ENCODE results near the gene MS4A18.
"Not testable (repeated sequence)": the region's sequence is repeated elsewhere in the genome, so short reads cannot be mapped to it uniquely, and the experiment has no call there.

The MS4A18 gene

DNA sequence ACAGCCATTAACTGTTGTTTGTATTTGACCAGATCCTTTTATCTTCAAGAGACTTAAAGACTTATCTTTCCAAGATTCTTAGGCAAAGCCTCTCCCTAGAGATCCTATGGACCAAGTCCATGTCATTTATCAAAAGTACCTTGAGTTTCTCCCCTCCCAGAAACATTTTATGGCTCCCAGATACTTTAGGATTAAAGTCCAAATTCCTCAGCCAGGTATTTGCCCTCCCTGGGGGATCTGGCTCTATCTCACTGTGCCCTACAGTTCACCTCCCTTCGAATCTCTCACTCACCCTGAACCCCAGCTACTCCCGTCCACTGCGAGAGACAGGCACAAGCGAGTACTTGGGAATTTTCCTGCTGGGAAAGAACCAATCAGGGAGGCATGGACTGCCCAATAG is 13.2 kb upstream of the MS4A18 start:
- no peak for DNase-seq (ENCODE audit: low read depth)
- H3K4me3 ChIP-seq (replicated peaks; ENCODE audit: low read depth, low read length): no peak overlapping the region
- TF ChIP-seq CTCF (IDR thresholded peaks at IDR 0.05; ENCODE audit: low read length, missing control alignments): no peak

GRCh38 chr11:60713423-60713822 is 11.1 kb upstream of the MS4A18 start:
- DNase-seq (ENCODE audit: low read depth); H3K4me3 ChIP-seq (replicated peaks; ENCODE audit: low read depth, low read length): not testable (repeated sequence)

DNA sequence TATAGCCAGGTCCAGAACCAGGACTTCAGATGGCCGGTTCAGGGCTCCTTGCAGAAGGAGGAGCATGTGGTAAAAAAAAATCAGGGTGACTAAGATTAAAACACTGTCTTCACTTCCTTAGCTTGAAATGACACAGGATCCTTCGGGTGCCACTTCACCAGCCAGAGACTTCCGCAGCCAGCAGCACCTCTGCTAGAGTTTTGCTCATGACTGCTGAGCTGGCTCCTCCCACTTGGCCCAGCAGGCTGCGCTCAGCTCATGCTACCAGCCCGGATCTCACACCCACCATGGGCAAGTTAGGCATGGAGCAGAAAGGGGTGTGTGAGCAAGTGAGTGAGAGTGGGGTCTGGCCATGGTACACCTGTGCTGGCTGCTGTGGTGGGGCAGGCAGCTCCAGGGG is 6.6 kb upstream of the MS4A18 start:
- no peak for TF ChIP-seq CTCF (IDR thresholded peaks at IDR 0.05; ENCODE audit: low read length, missing control alignments)
- no peak overlapping the region for H3K4me3 ChIP-seq (replicated peaks; ENCODE audit: low read depth, low read length)
- no peak for DNase-seq (ENCODE audit: low read depth)

DNA sequence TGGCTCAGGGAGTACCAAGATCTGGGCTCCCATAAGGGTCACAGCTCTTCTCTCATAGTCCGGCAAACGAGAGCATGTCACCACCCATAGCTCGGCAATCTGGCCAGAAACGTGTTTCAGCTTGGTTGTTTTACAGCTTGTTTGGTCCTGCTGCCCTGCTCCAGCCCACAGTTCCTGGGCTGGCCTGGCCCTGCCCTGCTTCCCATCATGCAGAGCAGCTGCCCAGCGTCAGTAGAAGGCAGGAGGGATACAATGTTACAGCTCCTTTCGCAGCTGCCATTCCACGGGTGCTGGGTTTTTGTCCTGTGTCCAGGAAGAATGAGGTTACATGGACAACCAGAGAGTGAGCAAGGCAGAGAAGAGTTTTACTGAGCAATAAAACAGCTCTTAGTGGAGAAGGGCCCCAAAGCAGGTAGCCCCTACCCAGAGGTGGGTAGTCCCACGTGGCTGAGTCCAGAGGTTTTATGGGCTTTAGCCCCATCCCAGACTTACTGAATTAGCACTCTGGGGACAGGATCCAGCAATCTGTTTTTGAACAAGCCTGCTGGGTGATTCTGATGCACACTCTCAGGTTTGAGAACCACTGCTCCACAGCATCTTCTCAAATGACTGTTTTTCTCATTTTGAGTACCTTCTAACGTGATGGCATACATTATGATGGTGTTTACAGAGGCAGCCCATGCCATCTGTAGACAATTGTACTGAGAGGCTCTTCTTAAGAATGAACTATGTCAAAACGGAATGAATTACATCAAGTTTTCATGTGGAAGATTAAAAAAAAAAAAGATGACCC is 5.8 kb upstream of the MS4A18 start:
- DNase-seq (ENCODE audit: low read depth): no peak
- no peak for TF ChIP-seq CTCF (IDR thresholded peaks at IDR 0.05; ENCODE audit: low read length, missing control alignments)
- H3K4me3 ChIP-seq (replicated peaks; ENCODE audit: low read depth, low read length): no peak overlapping the region

DNA sequence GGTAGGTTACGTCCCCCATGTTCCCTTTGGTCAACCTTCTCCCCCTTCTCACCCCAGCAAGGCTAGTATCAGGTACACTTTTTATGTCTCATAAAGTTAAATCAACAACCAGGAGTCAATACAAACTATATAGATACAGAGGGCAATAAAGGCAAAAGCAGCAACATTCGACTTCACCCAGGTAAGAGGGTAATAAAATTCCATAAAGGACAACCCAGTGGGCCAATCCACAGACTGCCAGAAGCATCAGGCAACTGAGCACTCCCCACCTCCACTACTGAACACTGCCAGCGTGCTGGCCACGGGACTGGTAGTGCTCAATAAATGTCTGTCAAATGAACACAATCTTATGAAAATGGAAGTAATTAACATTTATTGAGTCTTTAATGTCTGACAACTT is 5.1 kb upstream of the MS4A18 start:
- H3K4me3 ChIP-seq (replicated peaks; ENCODE audit: low read depth, low read length): no peak overlapping the region
- no peak for DNase-seq (ENCODE audit: low read depth)

GRCh38 chr11:60720460-60720859 is 4.1 kb upstream of the MS4A18 start:
- no peak overlapping the region for H3K4me3 ChIP-seq (replicated peaks; ENCODE audit: low read depth, low read length)
- no peak for DNase-seq (ENCODE audit: low read depth)
- TF ChIP-seq CTCF (IDR thresholded peaks at IDR 0.05; ENCODE audit: low read length, missing control alignments): no peak

More for the DNA sequence above, 5.1 kb upstream of the MS4A18 start:
- no peak for TF ChIP-seq CTCF (IDR thresholded peaks at IDR 0.05; ENCODE audit: low read length, missing control alignments)

GRCh38 chr11:60725592-60725991 is 1.1 kb downstream of the MS4A18 start:
- no peak for TF ChIP-seq CTCF (IDR thresholded peaks at IDR 0.05; ENCODE audit: low read length, missing control alignments)
- no peak for DNase-seq (ENCODE audit: low read depth)
- H3K4me3 ChIP-seq (replicated peaks; ENCODE audit: low read depth, low read length): no peak overlapping the region
